PC-3 (cell line): ENCODE measurements around the gene SEC24B. TPM values are rescaled to one million over a fixed set of nuclear protein-coding genes. Genes with fewer than 3 reads are reported as not detected.

Source experiments
- ATAC-seq: fragments of 200-7000 bp; cut with Tn5 transposase; 2 replicates; pipeline ENCODE4 v1.9.1; 2020; ENCODE audit warnings: mild to moderate bottlenecking, moderate library complexity
- BruUV-seq: library from RNA; stranded (reverse); fragments of 400-500 nt; replicated peaks from 2 replicates; lab custom pipeline; 2021; lab: Mats Ljungman, UMichigan
- CTCF ChIA-PET: fragments of 300-600 bp; sonication (Branson Sonifier 250); formaldehyde crosslinking; loops from one replicate; lab custom pipeline; 2022; ENCODE audit warnings: antibody characterized with exemption; lab: Charles Lee
- POLR2A ChIA-PET: fragments of 300-600 bp; sonication (Branson Sonifier 250); formaldehyde crosslinking; loops from one replicate; lab custom pipeline; 2022; ENCODE audit warnings: antibody characterized with exemption; ENCODE audit not compliant: unreplicated experiment; lab: Charles Lee
- DNase-seq: peaks from one replicate; pipeline ENCODE4 v3.0.0-alpha.2; 2015
- H2AFZ ChIP-seq: fragments of 300-600 bp; sonication (generic); 2 replicates; pipeline ENCODE4 v1.6.0; 2016; ENCODE audit warnings: antibody characterized with exemption, low read length
- H3F3A ChIP-seq: fragments of 300-600 bp; sonication (generic); one replicate; pipeline ENCODE4 v1.6.0; 2017; ENCODE audit warnings: antibody characterized with exemption, low read length, control low read depth, mild to moderate bottlenecking; ENCODE audit not compliant: unreplicated experiment
- H3K27ac ChIP-seq: fragments of 300-600 bp; sonication (generic); 2 replicates; pipeline ENCODE4 v1.5.1; 2016; ENCODE audit warnings: mild to moderate bottlenecking, low read length
- H3K27me3 ChIP-seq: fragments of 300-600 bp; sonication (generic); 2 replicates; pipeline ENCODE4 v1.6.1; 2016; ENCODE audit warnings: low read length, mixed read lengths
- H3K36me3 ChIP-seq: fragments of 300-600 bp; sonication (generic); 2 replicates; pipeline ENCODE4 v1.6.1; 2016; ENCODE audit warnings: low read depth, mixed run types, low read length, mixed read lengths
- H3K4me1 ChIP-seq: fragments of 300-600 bp; sonication (generic); 2 replicates; pipeline ENCODE4 v1.5.1; 2016; ENCODE audit warnings: low read length; ENCODE audit not compliant: insufficient read depth
- H3K4me2 ChIP-seq: fragments of 300-600 bp; sonication (generic); 2 replicates; pipeline ENCODE4 v1.6.0; 2016; ENCODE audit warnings: low read length
- H3K4me3 ChIP-seq: fragments of 300-600 bp; sonication (generic); 2 replicates; pipeline ENCODE4 v1.5.1; 2016; ENCODE audit warnings: mild to moderate bottlenecking, low read length, mixed read lengths
- H3K79me2 ChIP-seq: fragments of 300-600 bp; sonication (generic); 2 replicates; pipeline ENCODE4 v1.6.1; 2017; ENCODE audit warnings: low read length, mixed read lengths
- H3K9ac ChIP-seq: fragments of 300-600 bp; sonication (generic); 2 replicates; pipeline ENCODE4 v1.6.0; 2016; ENCODE audit warnings: mild to moderate bottlenecking, low read length
- H3K9me2 ChIP-seq: fragments of 300-600 bp; sonication (generic); replicated peaks from 2 replicates; pipeline ENCODE4 v1.6.1; 2016; ENCODE audit warnings: mixed run types, low read length, mixed read lengths
- H3K9me3 ChIP-seq: fragments of 300-600 bp; sonication (generic); 2 replicates; pipeline ENCODE4 v1.6.1; 2016; ENCODE audit warnings: low read length, mixed read lengths
- H4K20me1 ChIP-seq: fragments of 300-600 bp; sonication (generic); 2 replicates; pipeline ENCODE4 v1.6.1; 2016; ENCODE audit warnings: low read length, mixed read lengths
- CTCF ChIP-seq: fragments of 300-600 bp; sonication (generic); conservative IDR thresholded peaks from 2 replicates; pipeline ENCODE4 v1.5.1; 2017; ENCODE audit warnings: antibody characterized with exemption, low read depth, mild to moderate bottlenecking, low read length
- EZH2 ChIP-seq: fragments of 300-600 bp; sonication (generic); IDR thresholded peaks from one replicate; pipeline ENCODE4 v1.6.1; 2017; ENCODE audit warnings: antibody characterized with exemption, mild to moderate bottlenecking, low read length; ENCODE audit not compliant: unreplicated experiment
- EZH2phosphoT487 ChIP-seq: fragments of 300-600 bp; sonication (generic); IDR thresholded peaks from 2 replicates; pipeline ENCODE4 v1.6.1; 2018; ENCODE audit warnings: mild to moderate bottlenecking, antibody characterized with exemption, low read length, borderline replicate concordance
- intact Hi-C: fragments of 100-400 bp; cut with micrococcal nuclease; formaldehyde crosslinking; loops from 2 replicates; pipeline ENCODE4 v1.9.0; 2023
- total RNA-seq: library from RNA; depleted of rRNA; stranded (reverse); fragments of >200 nt; gene quantifications from 2 replicates; pipeline ENCODE4 v1.2.3, GENCODE V29; 2014

The SEC24B gene
- total RNA-seq, 1 experiment from 2014 or later, result 11.3 TPM

DNA sequence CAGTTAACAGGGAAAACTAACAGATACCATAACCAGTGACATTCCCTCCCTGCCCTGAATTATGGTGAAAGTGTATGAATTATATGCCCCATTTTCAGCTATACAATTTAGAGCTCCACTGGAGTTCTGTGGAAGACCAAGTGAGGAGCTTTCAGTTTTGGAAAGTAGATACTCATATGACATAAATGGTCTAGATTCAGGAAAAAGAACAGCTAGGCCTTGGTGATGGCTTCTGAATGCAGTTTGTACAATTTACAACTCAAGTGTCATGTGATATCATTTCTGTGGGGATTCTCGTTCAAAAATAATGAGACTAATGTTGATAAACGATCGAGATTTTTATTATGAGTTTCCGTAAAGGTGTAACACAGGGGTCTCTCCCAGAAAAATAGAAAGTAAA is 8.2 kb upstream of the SEC24B start:
- ChIA-PET CTCF (no interaction called here), POLR2A (no interaction called here)
- Histone ChIP-seq H3K4me3 (no peak overlapping the region), H3K27ac (no peak overlapping the region), H3K9ac (no peak overlapping the region), H3K4me2 (no peak overlapping the region), H3K9me2 (no peaks in the 10 kb centered on the region), H3K79me2 (no peaks in the 10 kb centered on the region), H3K4me1 (no peaks in the 10 kb centered on the region), H4K20me1 (no peaks in the 10 kb centered on the region), H2AFZ (no peak overlapping the region), H3K36me3 (no peaks in the 10 kb centered on the region; the same call in 1 of the 2 replicates), H3K9me3 (no peaks in the 10 kb centered on the region), H3F3A (no peaks in the 10 kb centered on the region), H3K27me3 (no peaks in the 10 kb centered on the region)
- DNase-seq (no peak), ATAC-seq (no peak)
- BruUV-seq, result no TSS peak
- TF ChIP-seq EZH2, result no peak
- no peak for TF ChIP-seq EZH2phosphoT487
- TF ChIP-seq CTCF, result no peak
- intact Hi-C loops, result no loop called here

DNA sequence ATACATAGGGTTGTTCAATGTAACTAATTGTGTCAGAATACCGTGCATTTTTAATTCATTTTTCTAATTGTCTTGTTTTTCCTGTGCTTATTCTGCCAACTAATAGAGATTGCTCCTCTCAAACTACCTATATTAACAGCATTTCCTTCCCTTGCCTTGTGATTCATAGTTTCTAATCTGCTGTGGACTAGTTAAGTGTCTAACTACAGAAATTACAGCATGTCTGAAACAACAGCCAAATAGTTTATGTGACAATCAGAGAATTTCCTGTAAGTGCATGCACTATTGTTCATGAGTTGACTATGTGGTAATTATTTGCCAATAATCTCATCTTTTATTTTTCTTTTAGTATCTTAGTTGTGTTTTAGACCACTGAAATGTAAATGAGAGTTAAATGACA is 4.1 kb upstream of the SEC24B start:
- Histone ChIP-seq H3F3A (no peaks in the 10 kb centered on the region), H3K79me2 (peaks cover 17% of the 10 kb centered on the region), H3K9me3 (no peaks in the 10 kb centered on the region), H4K20me1 (0 out of 2 replicates have a peak, but pooled peaks cover 3% of the 10 kb centered on the region), H3K4me2 (no peak overlapping the region), H3K36me3 (no peaks in the 10 kb centered on the region), H3K4me3 (no peak overlapping the region), H3K27me3 (no peaks in the 10 kb centered on the region), H3K4me1 (peaks cover 10% of the 10 kb centered on the region; the same call in 1 of the 2 replicates), H2AFZ (no peak overlapping the region), H3K27ac (no peak overlapping the region), H3K9ac (no peak overlapping the region), H3K9me2 (no peaks in the 10 kb centered on the region)
- no peak for TF ChIP-seq EZH2phosphoT487
- TF ChIP-seq CTCF, result no peak
- TF ChIP-seq EZH2, result no peak
- no TSS peak for BruUV-seq
- no peak for DNase-seq
- ChIA-PET POLR2A (no interaction called here), CTCF (no interaction called here)
- ATAC-seq, result no peak
- intact Hi-C loops, result no loop called here

GRCh38 chr4:109432203-109432602 is 1.4 kb upstream of the SEC24B start:
- intact Hi-C loops, result loop anchor here (5.0 kb wide), 2 partner anchors 130 to 385 kb away; partner anchors contain the start of genes GAR1 and MCUB
- Histone ChIP-seq H3K4me2 (peak overlapping the region; percentile 86), H3K9me3 (no peaks in the 10 kb centered on the region), H3K4me1 (peaks cover 22% of the 10 kb centered on the region), H3K79me2 (peaks cover 44% of the 10 kb centered on the region), H3F3A (no peaks in the 10 kb centered on the region), H3K4me3 (peak overlapping the region; percentile 79), H3K36me3 (no peaks in the 10 kb centered on the region), H3K27me3 (no peaks in the 10 kb centered on the region), H3K9ac (no peak overlapping the region), H3K9me2 (no peaks in the 10 kb centered on the region), H4K20me1 (peaks cover 27% of the 10 kb centered on the region), H3K27ac (no peak overlapping the region), H2AFZ (no peak overlapping the region)
- CTCF ChIA-PET, result no interaction called here
- TF ChIP-seq EZH2phosphoT487, result no peak
- TF ChIP-seq EZH2, result no peak
- POLR2A ChIA-PET, result interaction anchor here (0.7 kb wide), 1 partner anchor 128 kb away, joined by 10 read pairs; the partner anchor contains the start of gene MCUB
- no peak for ATAC-seq
- DNase-seq, result no peak
- BruUV-seq, result no TSS peak
